Hepatocyte (in vitro differentiated cells): ENCODE results near the gene SIN3B.

Experiments used
- EZH2 ChIP-seq: fragments of 200-600 bp; sonication (generic); IDR thresholded peaks from 2 replicates; pipeline ENCODE4 v1.6.1; 2016; ENCODE audit warnings: antibody characterized with exemption, mild to moderate bottlenecking, borderline replicate concordance
- TF ChIP-seq, protein P1 (sequence below): fragments of 200-600 bp; sonication (generic); IDR thresholded peaks from 2 replicates; pipeline ENCODE4 v1.5.1; 2016; ENCODE audit warnings: antibody characterized with exemption, mild to moderate bottlenecking; ENCODE audit not compliant: poor library complexity

DNA sequence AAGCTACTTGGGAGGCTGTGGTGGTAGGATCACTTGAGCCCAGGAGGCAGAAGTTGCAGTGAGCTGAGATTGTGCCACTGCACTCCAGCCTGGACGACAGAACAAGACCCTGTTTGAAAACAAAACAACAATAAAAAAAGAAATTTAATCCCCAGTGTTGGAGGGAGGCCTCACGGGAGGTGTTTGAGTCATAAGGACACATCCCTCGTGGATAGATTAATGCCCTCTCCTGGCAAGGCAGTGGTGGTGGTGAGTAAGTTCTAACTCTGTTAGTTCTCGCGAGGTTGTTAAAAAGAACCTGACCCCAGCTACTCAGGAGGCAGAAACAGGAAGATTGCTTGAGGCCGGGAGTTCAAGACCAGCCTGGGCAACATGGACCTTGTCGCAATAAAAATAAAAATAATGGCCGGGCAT lies 27.6 kb upstream of the SIN3B start:
- TF ChIP-seq, protein P1, sequence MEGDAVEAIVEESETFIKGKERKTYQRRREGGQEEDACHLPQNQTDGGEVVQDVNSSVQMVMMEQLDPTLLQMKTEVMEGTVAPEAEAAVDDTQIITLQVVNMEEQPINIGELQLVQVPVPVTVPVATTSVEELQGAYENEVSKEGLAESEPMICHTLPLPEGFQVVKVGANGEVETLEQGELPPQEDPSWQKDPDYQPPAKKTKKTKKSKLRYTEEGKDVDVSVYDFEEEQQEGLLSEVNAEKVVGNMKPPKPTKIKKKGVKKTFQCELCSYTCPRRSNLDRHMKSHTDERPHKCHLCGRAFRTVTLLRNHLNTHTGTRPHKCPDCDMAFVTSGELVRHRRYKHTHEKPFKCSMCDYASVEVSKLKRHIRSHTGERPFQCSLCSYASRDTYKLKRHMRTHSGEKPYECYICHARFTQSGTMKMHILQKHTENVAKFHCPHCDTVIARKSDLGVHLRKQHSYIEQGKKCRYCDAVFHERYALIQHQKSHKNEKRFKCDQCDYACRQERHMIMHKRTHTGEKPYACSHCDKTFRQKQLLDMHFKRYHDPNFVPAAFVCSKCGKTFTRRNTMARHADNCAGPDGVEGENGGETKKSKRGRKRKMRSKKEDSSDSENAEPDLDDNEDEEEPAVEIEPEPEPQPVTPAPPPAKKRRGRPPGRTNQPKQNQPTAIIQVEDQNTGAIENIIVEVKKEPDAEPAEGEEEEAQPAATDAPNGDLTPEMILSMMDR, result no peak
- no peak for TF ChIP-seq EZH2
